HG03457 (cell line): ENCODE measurements around the gene KIF1C.
"Not testable (repeated sequence)": the region's sequence is repeated elsewhere in the genome, so short reads cannot be mapped to it uniquely, and the experiment has no call there.

Experiments
- ATAC-seq: cut with Tn5 transposase; IDR thresholded peaks from one replicate; pipeline ENCODE4 v1.9.1; 2021; ENCODE audit warnings: moderate number of reproducible peaks; ENCODE audit not compliant: unreplicated experiment

KIF1C gene

GRCh38 chr17:4999430-5000093 is 1.8 kb downstream of the KIF1C start:
- no peak for ATAC-seq

- no peak for ATAC-seq
Measured at GRCh38 chr17:5000237-5000639, 2.5 kb downstream of the KIF1C start.

GRCh38 chr17:5002121-5002788 is 4.5 kb downstream of the KIF1C start:
- no peak for ATAC-seq

GRCh38 chr17:5003214-5003867 is 5.6 kb downstream of the KIF1C start:
- ATAC-seq = no peak

GRCh38 chr17:5011928-5012327 is 14.2 kb downstream of the KIF1C start:
- ATAC-seq = no peak

GRCh38 chr17:5014357-5014756 is 16.6 kb downstream of the KIF1C start:
- no peak for ATAC-seq

- ATAC-seq = no peak
Measured at GRCh38 chr17:5019475-5019956, 21.8 kb downstream of the KIF1C start.

- ATAC-seq = no peak
Measured at GRCh38 chr17:5020502-5021023, 22.8 kb downstream of the KIF1C start.

GRCh38 chr17:5022171-5022711 is 24.5 kb downstream of the KIF1C start:
- ATAC-seq = no peak

GRCh38 chr17:5023588-5024147 is 25.9 kb downstream of the KIF1C start:
- ATAC-seq = no peak

GRCh38 chr17:5024604-5025003 is 26.9 kb downstream of the KIF1C start:
- ATAC-seq = no peak

GRCh38 chr17:5027299-5027698 is 29.5 kb downstream of the KIF1C start:
- ATAC-seq = no peak

- no peak for ATAC-seq
Measured at GRCh38 chr17:5027916-5028315, 30.2 kb downstream of the KIF1C start.

- not testable (repeated sequence) for ATAC-seq
Measured at GRCh38 chr17:5030168-5030567, 32.4 kb downstream of the KIF1C start.

- ATAC-seq = peak; percentile 46
Measured at GRCh38 chr17:5031365-5032082, 33.8 kb downstream of the KIF1C start.

- ATAC-seq = no peak
Measured at GRCh38 chr17:5032865-5033264, 35.1 kb downstream of the KIF1C start.

GRCh38 chr17:5033352-5034015 is 35.7 kb downstream of the KIF1C start:
- no peak for ATAC-seq

GRCh38 chr17:5034063-5034462 is 36.3 kb downstream of the KIF1C start:
- no peak for ATAC-seq

- no peak for ATAC-seq
Measured at GRCh38 chr17:5034651-5035050, 36.9 kb downstream of the KIF1C start.

- ATAC-seq = no peak
Measured at GRCh38 chr17:5035315-5035714, 37.6 kb downstream of the KIF1C start, which contains the start of gene SLC52A1. Gene SLC52A1, minus strand, starts transcription at chr17:5035426. Its CDS starts 820 bp downstream, at chr17:5034606.
